ENCODE measurements around the gene UGT1A4. TPM values are rescaled to one million over a fixed set of nuclear protein-coding genes. Genes with fewer than 3 reads are reported as not detected.

The UGT1A4 gene
- total RNA-seq, 1 experiment from 2014 or later = not detected

GRCh38 chr2:233792720-233793119 lies 74.2 kb downstream of the UGT1A4 start:
- Histone ChIP-seq H3K56ac (ENCODE audit: insufficient read length, low read depth, low read length) (no peak overlapping the region), H4K5ac (ENCODE audit: insufficient read length, low read depth, low read length) (no peak overlapping the region), H2AK5ac (ENCODE audit: insufficient read length, low read length) (no peak overlapping the region), H3T11ph (ENCODE audit: low read length) (no peak overlapping the region), H3K23me2 (ENCODE audit: insufficient read length, low read depth, low read length, poor library complexity, severe bottlenecking) (no peaks in the 10 kb centered on the region), H2BK12ac (ENCODE audit: insufficient read length, low read depth, low read length) (no peak overlapping the region), H2BK120ac (ENCODE audit: low read depth, low read length, poor library complexity, severe bottlenecking) (no peak overlapping the region), H2AFZ (ENCODE audit: low read length) (no peak overlapping the region), H2BK20ac (ENCODE audit: low read depth, low read length, poor library complexity, severe bottlenecking) (no peak overlapping the region), H3K4me2 (ENCODE audit: insufficient read depth, insufficient read length, low read length) (no peak overlapping the region), H4K91ac (ENCODE audit: insufficient read length, low read depth, low read length) (no peak overlapping the region), H3K27ac (ENCODE audit: insufficient read length, low read depth, low read length) (no peak overlapping the region), H2BK15ac (ENCODE audit: low read depth, low read length) (no peak overlapping the region), H4K8ac (replicated peaks; ENCODE audit: insufficient read length, low read depth, low read length) (no peak overlapping the region), H2BK5ac (ENCODE audit: insufficient read length, low read length) (no peak overlapping the region), H3K23ac (ENCODE audit: insufficient read length, low read depth, low read length) (no peak overlapping the region), H3K9ac (ENCODE audit: extremely low read depth, insufficient read length, low read length) (no peak overlapping the region), H3K79me2 (ENCODE audit: insufficient read depth, low read length) (no peaks in the 10 kb centered on the region), H3K9me3 (ENCODE audit: control insufficient read depth, low read depth, low read length) (no peaks in the 10 kb centered on the region), H3K79me1 (ENCODE audit: insufficient read depth, low read depth, low read length, poor library complexity, severe bottlenecking) (no peaks in the 10 kb centered on the region), H3K4me1 (ENCODE audit: insufficient read depth, low read length) (no peaks in the 10 kb centered on the region), H3K18ac (ENCODE audit: insufficient read length, low read depth, low read length) (no peak overlapping the region), H3K14ac (ENCODE audit: insufficient read depth, low read length) (no peak overlapping the region), H4K20me1 (ENCODE audit: control insufficient read depth, insufficient read depth, insufficient read length) (no peaks in the 10 kb centered on the region), H3K4ac (ENCODE audit: low read depth, low read length) (no peak overlapping the region), H3K27me3 (ENCODE audit: insufficient read depth, low read length) (no peaks in the 10 kb centered on the region)
- peaks cover 0 to 3% of the 10 kb centered on the region in 2 experiments; a peak in 1 of 5 replicates for H3K9me3 Mint-ChIP-seq
- H3K4me1 Mint-ChIP-seq = no peaks in the 10 kb centered on the region
- DNase-seq = no peak
- WGBS (ENCODE audit: extremely low coverage, insufficient read length, low lambda C conversion rate) = no CpG with 5 or more reads among the region's 7 CpGs
- peaks cover 10% of the 10 kb centered on the region for H3K27me3 Mint-ChIP-seq (ENCODE audit: low read depth)
- H3K4me3 Mint-ChIP-seq = no peak overlapping the region; a peak in 2 of 5 replicates
- no peak for TF ChIP-seq CTCF (conservative IDR thresholded peaks at IDR 0.05)
- H3K36me3 Mint-ChIP-seq (ENCODE audit: insufficient read depth in 1 of 3, low read depth in 3 of 3) = no peaks in the 10 kb centered on the region; a peak in 1 of 7 replicates
- no peak overlapping the region for H3K27ac Mint-ChIP-seq
